Putamen (tissue), 1 donor: ENCODE results near the gene CMYA5.

ENCODE experiments used
- DNase-seq: peaks from one replicate; pipeline ENCODE4 v3.0.0-alpha.2; 2016; ENCODE audit warnings: low spot score

The CMYA5 gene

GRCh38 chr5:79793722-79794121 lies 104.1 kb downstream of the CMYA5 start:
- no peak for DNase-seq

GRCh38 chr5:79794347-79794746 lies 104.7 kb downstream of the CMYA5 start:
- DNase-seq, result no peak

- DNase-seq, result no peak
Measured at GRCh38 chr5:79795764-79796398, 106.2 kb downstream of the CMYA5 start.

- no peak for DNase-seq
Measured at GRCh38 chr5:79798893-79799590, 109.4 kb downstream of the CMYA5 start.

GRCh38 chr5:79800979-79801827 lies 111.6 kb downstream of the CMYA5 start:
- DNase-seq, result no peak

GRCh38 chr5:79802406-79802805 lies 112.8 kb downstream of the CMYA5 start:
- no peak for DNase-seq

- no peak for DNase-seq
Measured at GRCh38 chr5:79803007-79803406, 113.4 kb downstream of the CMYA5 start.

GRCh38 chr5:79806741-79807140 lies 117.1 kb downstream of the CMYA5 start:
- DNase-seq, result peak; percentile 70

- no peak for DNase-seq
Measured at GRCh38 chr5:79809743-79810142, 120.1 kb downstream of the CMYA5 start.

- no peak for DNase-seq
Measured at GRCh38 chr5:79811081-79811480, 121.4 kb downstream of the CMYA5 start.

GRCh38 chr5:79811904-79812303 lies 122.3 kb downstream of the CMYA5 start:
- peak; percentile 85 for DNase-seq

GRCh38 chr5:79814699-79815098 lies 125.1 kb downstream of the CMYA5 start:
- DNase-seq, result no peak

GRCh38 chr5:79816014-79816413 lies 126.4 kb downstream of the CMYA5 start:
- no peak for DNase-seq

GRCh38 chr5:79820648-79821047 lies 131.0 kb downstream of the CMYA5 start:
- no peak for DNase-seq

GRCh38 chr5:79824444-79824843 lies 134.8 kb downstream of the CMYA5 start:
- no peak for DNase-seq

- no peak for DNase-seq
Measured at GRCh38 chr5:79825802-79826201, 136.2 kb downstream of the CMYA5 start.

GRCh38 chr5:79827159-79827629 lies 137.6 kb downstream of the CMYA5 start:
- DNase-seq, result peak; percentile 84

GRCh38 chr5:79829260-79829659 lies 139.6 kb downstream of the CMYA5 start:
- DNase-seq, result no peak

- no peak for DNase-seq
Measured at GRCh38 chr5:79831381-79832309, 142.0 kb downstream of the CMYA5 start.

GRCh38 chr5:79832911-79833310 lies 143.3 kb downstream of the CMYA5 start:
- no peak for DNase-seq

- DNase-seq, result no peak
Measured at GRCh38 chr5:79834098-79834753, 144.6 kb downstream of the CMYA5 start.
